HL-60 (cell line): ENCODE measurements around the gene COL28A1.

ENCODE experiments used
- DNase-seq, 2 experiments: peaks; one replicate each; pipeline ENCODE4 v3.0.0-alpha.2; 2010 to 2020; ENCODE audit warnings: low read depth in 1 of 2, low spot score in 1 of 2
- H3K27ac ChIP-seq: fragments of 250-450 bp; sonication (Bioruptor Pico); replicated peaks from 2 replicates; pipeline ENCODE4 v1.5.1; 2020; ENCODE audit warnings: mild to moderate bottlenecking, moderate library complexity
- H3K27me3 ChIP-seq: fragments of 250-450 bp; sonication (Bioruptor Pico); 2 replicates; pipeline ENCODE4 v1.5.1; 2021; ENCODE audit warnings: mild to moderate bottlenecking, moderate library complexity; ENCODE audit not compliant: insufficient read depth, poor library complexity, severe bottlenecking
- H3K4me3 ChIP-seq: replicated peaks from 2 replicates; pipeline ENCODE4 v1.5.1; 2011; ENCODE audit warnings: mild to moderate bottlenecking, control low read depth, low read length; ENCODE audit not compliant: insufficient read depth
- CTCF ChIP-seq: IDR thresholded peaks from one replicate; pipeline ENCODE4 v1.5.1; 2011; ENCODE audit warnings: low read length, control low read depth, inconsistent platforms; ENCODE audit not compliant: insufficient read depth
- GABPA ChIP-seq: IDR thresholded peaks from 2 replicates; pipeline ENCODE4 v1.6.1; 2012; ENCODE audit warnings: low read depth
- POLR2AphosphoS5 ChIP-seq: IDR thresholded peaks from 2 replicates; pipeline ENCODE4 v1.6.1; 2012; ENCODE audit warnings: low read depth
- REST ChIP-seq: IDR thresholded peaks from 2 replicates; pipeline ENCODE4 v1.6.1; 2012; ENCODE audit warnings: low read depth; ENCODE audit not compliant: insufficient replicate concordance
- SPI1 ChIP-seq: IDR thresholded peaks from 2 replicates; pipeline ENCODE4 v1.6.1; 2012; ENCODE audit warnings: low read depth, mild to moderate bottlenecking, borderline replicate concordance

Gene COL28A1

GRCh38 chr7:7351156-7351555, 184.5 kb downstream of the COL28A1 start:
- no peak overlapping the region for H3K4me3 ChIP-seq
- DNase-seq: no peak
- H3K27me3 ChIP-seq: peaks cover 2% of the 10 kb centered on the region
- TF ChIP-seq POLR2AphosphoS5 (no peak), GABPA (no peak), SPI1 (no peak), REST (no peak), CTCF (no peak)
- no peak overlapping the region for H3K27ac ChIP-seq

GRCh38 chr7:7349156-7349555, 186.5 kb downstream of the COL28A1 start:
- no peak overlapping the region for H3K4me3 ChIP-seq
- H3K27me3 ChIP-seq: peaks cover 2% of the 10 kb centered on the region
- H3K27ac ChIP-seq: no peak overlapping the region
- DNase-seq: no peak
- TF ChIP-seq CTCF (no peak), SPI1 (no peak), POLR2AphosphoS5 (no peak), GABPA (no peak), REST (no peak)

- DNase-seq: no peak
- no peak for TF ChIP-seq GABPA
- TF ChIP-seq POLR2AphosphoS5: no peak
- TF ChIP-seq REST: no peak
- TF ChIP-seq CTCF: no peak
- TF ChIP-seq SPI1: no peak
- no peak overlapping the region for H3K4me3 ChIP-seq
- no peak overlapping the region for H3K27ac ChIP-seq
- no peaks in the 10 kb centered on the region for H3K27me3 ChIP-seq
Measured at GRCh38 chr7:7347045-7347444, 188.6 kb downstream of the COL28A1 start.
